Heart left ventricle (tissue), 13 donors: ENCODE measurements around the gene MAPKAPK5.

Experiments
- POLR2A ChIP-seq, 2 donors: fragments of 450-650 bp; IDR thresholded peaks; one replicate each; pipeline ENCODE4 v1.6.1; 2017; ENCODE audit warnings: antibody characterized with exemption in 2 of 2, mild to moderate bottlenecking in 2 of 2, moderate library complexity in 2 of 2
- TF ChIP-seq, protein P1 (sequence below), 12 donors: fragments of 200-600 bp; sonication (generic) in 4 of 12; IDR thresholded peaks; one replicate each; pipeline versions ENCODE4 v1.5.0 to v1.8.0; 2018 to 2022; ENCODE audit warnings: antibody characterized with exemption in 12 of 12, mild to moderate bottlenecking in 5 of 12
- donor health status: ischemic (EF 13 %, LVEDD 7.1; RV severe dilation, severe dysfunction).
- donor health status: DM: no; HTN: yes; CAD: no.
- donor health status: DM: no; HTN: no; CAD: no.
- donor health status: ischemic (EF 25% LVEDD 6.9; RV normal size, moderate dysfunction).
- donor health status: ischemic (EF 25% LVEDD 5.7; RV mildly dilated, moderate dysfunction).
- donor health status: ischemic (EF 35%, LVEDD 5.7; RV mildly dilated, moderate dysfunction).
- donor health status: nonischemic (EF 11% LVEDD 7.7; RV severe dilation, severe dysfunction).
- donor health status: DM: yes; HTN: yes; CAD: no.
- donor health status: PGD.
- donor health status: ischemic (EF 29% LVEDD 5.4; RV normal size, mild dysfunction).
- donor health status: nonischemic (EF 23%, LVEDD 6.1; RV moderate dilation, normal function).

DNA sequence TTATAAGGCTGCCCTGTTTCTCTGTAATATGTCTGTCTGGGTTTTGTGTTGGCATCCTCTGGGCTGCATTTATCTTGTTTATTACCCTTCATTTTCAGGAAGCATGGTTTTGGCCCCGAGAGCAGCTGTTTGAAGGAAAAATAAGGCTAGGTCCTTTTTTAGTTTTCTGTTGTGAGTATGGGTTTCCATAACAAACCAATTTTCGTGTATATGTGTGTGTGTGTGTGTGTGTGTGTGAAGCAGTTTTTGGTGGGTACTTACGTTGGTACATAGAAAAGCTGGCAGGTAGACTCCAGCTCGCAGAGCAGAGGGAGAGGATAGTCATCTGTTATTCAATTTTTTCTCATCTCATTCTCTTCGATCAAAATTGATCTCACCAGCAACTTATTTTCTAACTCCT is 52.5 kb downstream of the MAPKAPK5 start:
- TF ChIP-seq POLR2A (IDR thresholded peaks at IDR 0.05), result no peak
- TF ChIP-seq, protein P1, sequence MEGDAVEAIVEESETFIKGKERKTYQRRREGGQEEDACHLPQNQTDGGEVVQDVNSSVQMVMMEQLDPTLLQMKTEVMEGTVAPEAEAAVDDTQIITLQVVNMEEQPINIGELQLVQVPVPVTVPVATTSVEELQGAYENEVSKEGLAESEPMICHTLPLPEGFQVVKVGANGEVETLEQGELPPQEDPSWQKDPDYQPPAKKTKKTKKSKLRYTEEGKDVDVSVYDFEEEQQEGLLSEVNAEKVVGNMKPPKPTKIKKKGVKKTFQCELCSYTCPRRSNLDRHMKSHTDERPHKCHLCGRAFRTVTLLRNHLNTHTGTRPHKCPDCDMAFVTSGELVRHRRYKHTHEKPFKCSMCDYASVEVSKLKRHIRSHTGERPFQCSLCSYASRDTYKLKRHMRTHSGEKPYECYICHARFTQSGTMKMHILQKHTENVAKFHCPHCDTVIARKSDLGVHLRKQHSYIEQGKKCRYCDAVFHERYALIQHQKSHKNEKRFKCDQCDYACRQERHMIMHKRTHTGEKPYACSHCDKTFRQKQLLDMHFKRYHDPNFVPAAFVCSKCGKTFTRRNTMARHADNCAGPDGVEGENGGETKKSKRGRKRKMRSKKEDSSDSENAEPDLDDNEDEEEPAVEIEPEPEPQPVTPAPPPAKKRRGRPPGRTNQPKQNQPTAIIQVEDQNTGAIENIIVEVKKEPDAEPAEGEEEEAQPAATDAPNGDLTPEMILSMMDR (IDR thresholded peaks at IDR 0.05), result no peak
